GM23338 (cell line): Measurements from ENCODE around the gene FCN1. TPM values are rescaled to one million over a fixed set of nuclear protein-coding genes. Genes with fewer than 3 reads are reported as not detected.

Experiments
- ATAC-seq: fragments of 200-7000 bp; cut with Tn5 transposase; 3 replicates; pipeline ENCODE4 v1.9.1; 2020
- DNase-seq: peaks from one replicate; pipeline ENCODE4 v3.0.0-alpha.2; 2015; ENCODE audit warnings: low spot score
- H2AFZ ChIP-seq: fragments of 200-600 bp; sonication (generic); 2 replicates; pipeline ENCODE4 v1.8.0; 2016; ENCODE audit warnings: antibody characterized with exemption, mild to moderate bottlenecking, moderate library complexity
- H3F3A ChIP-seq: fragments of 200-600 bp; sonication (generic); replicated peaks from 2 replicates; pipeline ENCODE4 v1.8.0; 2017; ENCODE audit warnings: antibody characterized with exemption, mixed run types, low read depth
- H3K27ac ChIP-seq: fragments of 200-600 bp; sonication (generic); 2 replicates; pipeline ENCODE4 v1.6.1; 2016; ENCODE audit warnings: low read depth
- H3K27me3 ChIP-seq: fragments of 200-600 bp; sonication (generic); 2 replicates; pipeline ENCODE4 v1.8.0; 2016; ENCODE audit warnings: mild to moderate bottlenecking, mixed run types, moderate library complexity; ENCODE audit not compliant: insufficient read depth
- H3K36me3 ChIP-seq: fragments of 200-600 bp; sonication (generic); 2 replicates; pipeline ENCODE4 v1.8.0; 2016; ENCODE audit warnings: mild to moderate bottlenecking; ENCODE audit not compliant: insufficient read depth
- H3K4me1 ChIP-seq: fragments of 200-600 bp; sonication (generic); 2 replicates; pipeline ENCODE4 v1.8.0; 2016; ENCODE audit warnings: mild to moderate bottlenecking, moderate library complexity; ENCODE audit not compliant: insufficient read depth
- H3K4me2 ChIP-seq: fragments of 200-600 bp; sonication (generic); 2 replicates; pipeline ENCODE4 v1.7.1; 2017; ENCODE audit warnings: mixed run types
- H3K4me3 ChIP-seq: fragments of 200-600 bp; sonication (generic); 2 replicates; pipeline ENCODE4 v1.6.1; 2016; ENCODE audit warnings: mixed run types
- H3K79me2 ChIP-seq: fragments of 200-600 bp; sonication (generic); replicated peaks from 2 replicates; pipeline ENCODE4 v1.8.0; 2017; ENCODE audit warnings: mild to moderate bottlenecking; ENCODE audit not compliant: insufficient read depth
- H3K9me2 ChIP-seq: fragments of 200-600 bp; sonication (generic); 2 replicates; pipeline ENCODE4 v1.8.0; 2017; ENCODE audit not compliant: insufficient read depth
- H4K20me1 ChIP-seq: fragments of 200-600 bp; sonication (generic); replicated peaks from 2 replicates; pipeline ENCODE4 v1.8.0; 2017; ENCODE audit warnings: mild to moderate bottlenecking; ENCODE audit not compliant: insufficient read depth
- H3K27ac Mint-ChIP-seq: 2 replicates; pipeline ENCODE4 v1.8.0; 2020; ENCODE audit warnings: inconsistent platforms, mild to moderate bottlenecking, moderate library complexity, mixed read lengths
- H3K27me3 Mint-ChIP-seq: 3 replicates; pipeline ENCODE4 v1.8.0; 2022; ENCODE audit warnings: low read depth, mild to moderate bottlenecking, moderate library complexity, mixed read lengths, inconsistent platforms; ENCODE audit not compliant: insufficient read depth, poor library complexity
- H3K36me3 Mint-ChIP-seq: 3 replicates; pipeline ENCODE4 v1.8.0; 2021; ENCODE audit warnings: low read depth, mild to moderate bottlenecking, inconsistent platforms, moderate library complexity, mixed read lengths
- H3K4me1 Mint-ChIP-seq: 3 replicates; pipeline ENCODE4 v1.8.0; 2020; ENCODE audit warnings: mild to moderate bottlenecking, inconsistent platforms, mixed read lengths
- H3K4me3 Mint-ChIP-seq: 3 replicates; pipeline ENCODE4 v1.8.0; 2021; ENCODE audit warnings: moderate library complexity, mild to moderate bottlenecking, inconsistent platforms, mixed read lengths
- H3K9me3 Mint-ChIP-seq: 3 replicates; pipeline ENCODE4 v1.8.0; 2020; ENCODE audit warnings: moderate library complexity, mild to moderate bottlenecking, inconsistent platforms, mixed read lengths
- CTCF ChIP-seq, 2 experiments: fragments of 200-600 bp in 1 of 2; sonication (generic) in 1 of 2; conservative IDR thresholded peaks; 2 replicates each; pipeline versions ENCODE4 v1.5.1 to v1.6.1; 2016 to 2017; ENCODE audit warnings: antibody characterized with exemption in 2 of 2, low read depth in 2 of 2, mild to moderate bottlenecking in 2 of 2, moderate library complexity in 1 of 2
- EZH2phosphoT487 ChIP-seq: fragments of 200-600 bp; sonication (generic); IDR thresholded peaks from one replicate; pipeline ENCODE4 v1.8.1; 2018; ENCODE audit warnings: antibody characterized with exemption; ENCODE audit not compliant: unreplicated experiment
- NANOG ChIP-seq: IDR thresholded peaks from 2 replicates; pipeline ENCODE4 v1.6.1; 2016; ENCODE audit warnings: antibody characterized with exemption, borderline replicate concordance
- POLR2AphosphoS5 ChIP-seq: IDR thresholded peaks from 2 replicates; pipeline ENCODE4 v1.6.1; 2016; ENCODE audit warnings: antibody characterized with exemption, low read depth
- STAT1 ChIP-seq: IDR thresholded peaks from one replicate; pipeline ENCODE4 v1.6.1; 2016; ENCODE audit warnings: antibody characterized with exemption; ENCODE audit not compliant: unreplicated experiment
- ZNF114 ChIP-seq: fragments of 250-450 bp; sonication (Bioruptor Pico); IDR thresholded peaks from 2 replicates; pipeline ENCODE4 v1.5.0; 2020; ENCODE audit warnings: mild to moderate bottlenecking, moderate library complexity
- ZNF331 ChIP-seq: fragments of 250-450 bp; sonication (Bioruptor Pico); IDR thresholded peaks from 2 replicates; pipeline ENCODE4 v1.5.0; 2020; ENCODE audit warnings: low read depth, mild to moderate bottlenecking, moderate library complexity
- ZNF462 ChIP-seq: fragments of 250-450 bp; sonication (Bioruptor Pico); IDR thresholded peaks from 2 replicates; pipeline ENCODE4 v1.5.0; 2020; ENCODE audit warnings: mild to moderate bottlenecking, moderate library complexity
- polyA plus RNA-seq: library from polyadenylated mRNA; unstranded; fragments of >200 nt; fragmentation: Nextera tagmentation; extraction: Ambion mirVana; gene quantifications from 2 replicates; pipeline ENCODE4 v1.2.1, GENCODE V29; 2016
- total RNA-seq: library from RNA; depleted of rRNA; stranded (reverse); fragments of >200 nt; shearing (Covaris generic); gene quantifications from 2 replicates; pipeline ENCODE4 v1.2.3, GENCODE V29; 2014

The FCN1 gene
- total and polyA plus RNA-seq, 2 experiments from 2014 or later = not detected

GRCh38 chr9:134902936-134903335 is 14.8 kb downstream of the FCN1 start:
- H3K36me3 Mint-ChIP-seq = peaks cover 2% of the 10 kb centered on the region; the same call in 1 of the 3 replicates
- Histone ChIP-seq H3K27ac (no peak overlapping the region), H4K20me1 (no peaks in the 10 kb centered on the region), H3K79me2 (no peaks in the 10 kb centered on the region), H3K4me1 (no peaks in the 10 kb centered on the region), H2AFZ (no peak overlapping the region), H3K27me3 (no peaks in the 10 kb centered on the region), H3F3A (no peaks in the 10 kb centered on the region), H3K4me2 (no peak overlapping the region), H3K9me2 (no peaks in the 10 kb centered on the region), H3K36me3 (no peaks in the 10 kb centered on the region), H3K4me3 (no peak overlapping the region)
- ATAC-seq (no peak), DNase-seq (no peak)
- no peak overlapping the region for H3K4me3 Mint-ChIP-seq
- H3K27me3 Mint-ChIP-seq = peaks cover 4% of the 10 kb centered on the region
- H3K27ac Mint-ChIP-seq = no peak overlapping the region
- no peak for TF ChIP-seq STAT1
- no peak for TF ChIP-seq POLR2AphosphoS5
- TF ChIP-seq CTCF (conservative IDR thresholded peaks at IDR 0.05; ENCODE audit: low read depth in 2 of 2) = no peak
- TF ChIP-seq EZH2phosphoT487 = no peak
- no peak for TF ChIP-seq ZNF114 (CRISPR knock-in tag)
- TF ChIP-seq ZNF331 (CRISPR knock-in tag) = no peak
- TF ChIP-seq ZNF462 (CRISPR knock-in tag) = no peak
- TF ChIP-seq NANOG = no peak
- peaks cover 17% of the 10 kb centered on the region for H3K9me3 Mint-ChIP-seq
- no peaks in the 10 kb centered on the region for H3K4me1 Mint-ChIP-seq
